ENCODE data around the gene TLE1. TPM values are rescaled to one million over a fixed set of nuclear protein-coding genes. Genes with fewer than 3 reads are reported as not detected.
"Not testable (repeated sequence)": the region's sequence is repeated elsewhere in the genome, so short reads cannot be mapped to it uniquely, and the experiment has no call there.

The TLE1 gene
- total RNA-seq, 1 donor from 2014 or later: 32.2 TPM

- FAIRE-seq (no peak), DNase-seq (ENCODE audit: low spot score in 2 of 2) (no peak)
Measured at GRCh38 chr9:81656871-81657337, 32.4 kb downstream of the TLE1 start.

GRCh38 chr9:81656004-81656403 is 33.3 kb downstream of the TLE1 start:
- FAIRE-seq: no peak

GRCh38 chr9:81653240-81653639 is 36.1 kb downstream of the TLE1 start:
- FAIRE-seq (no peak), DNase-seq (ENCODE audit: low spot score in 2 of 2) (no peak)

More at GRCh38 chr9:81656004-81656403, 33.3 kb downstream of the TLE1 start:
- no peak for DNase-seq (ENCODE audit: low spot score in 2 of 2)

- DNase-seq (ENCODE audit: low spot score in 2 of 2): no peak
- FAIRE-seq: no peak
Measured at GRCh38 chr9:81652058-81652687, 37.2 kb downstream of the TLE1 start.

- DNase-seq (ENCODE audit: low spot score in 2 of 2) (no peak), FAIRE-seq (no peak)
Measured at GRCh38 chr9:81650586-81651515, 38.5 kb downstream of the TLE1 start.

- FAIRE-seq (no peak), DNase-seq (ENCODE audit: low spot score in 2 of 2) (no peak)
Measured at GRCh38 chr9:81649475-81650240, 39.7 kb downstream of the TLE1 start.

- FAIRE-seq (no peak), DNase-seq (ENCODE audit: low spot score in 2 of 2) (no peak)
Measured at GRCh38 chr9:81648891-81649290, 40.5 kb downstream of the TLE1 start.

GRCh38 chr9:81646337-81646736 is 43.0 kb downstream of the TLE1 start:
- no peak for DNase-seq (ENCODE audit: low spot score in 2 of 2)
- FAIRE-seq: no peak

- DNase-seq (ENCODE audit: low spot score in 2 of 2); FAIRE-seq: not testable (repeated sequence)
Measured at GRCh38 chr9:81644513-81644912, 44.8 kb downstream of the TLE1 start.

- no peak for FAIRE-seq
- DNase-seq (ENCODE audit: low spot score in 2 of 2): no peak
Measured at GRCh38 chr9:81637276-81637675, 52.1 kb downstream of the TLE1 start.

GRCh38 chr9:81636255-81636599 is 53.1 kb downstream of the TLE1 start:
- DNase-seq (ENCODE audit: low spot score in 2 of 2) (no peak), FAIRE-seq (no peak)

- DNase-seq (ENCODE audit: low spot score in 2 of 2) (no peak), FAIRE-seq (no peak)
Measured at GRCh38 chr9:81635521-81636254, 53.7 kb downstream of the TLE1 start.

GRCh38 chr9:81634915-81635516 is 54.3 kb downstream of the TLE1 start:
- no peak for DNase-seq (ENCODE audit: low spot score in 2 of 2)
- no peak for FAIRE-seq

GRCh38 chr9:81633952-81634854 is 55.1 kb downstream of the TLE1 start:
- DNase-seq (ENCODE audit: low spot score in 2 of 2) (no peak), FAIRE-seq (no peak)

- FAIRE-seq (no peak), DNase-seq (ENCODE audit: low spot score in 2 of 2) (no peak)
Measured at GRCh38 chr9:81632599-81632998, 56.7 kb downstream of the TLE1 start.

GRCh38 chr9:81631218-81631745 is 58.1 kb downstream of the TLE1 start:
- DNase-seq (ENCODE audit: low spot score in 2 of 2) (no peak), FAIRE-seq (no peak)

GRCh38 chr9:81629440-81629839 is 59.9 kb downstream of the TLE1 start:
- no peak for DNase-seq (ENCODE audit: low spot score in 2 of 2)
- FAIRE-seq: no peak

- DNase-seq (ENCODE audit: low spot score in 2 of 2): no peak
- no peak for FAIRE-seq
Measured at GRCh38 chr9:81628897-81629296, 60.5 kb downstream of the TLE1 start.

- DNase-seq (ENCODE audit: low spot score in 2 of 2) (no peak), FAIRE-seq (no peak)
Measured at GRCh38 chr9:81627481-81627880, 61.9 kb downstream of the TLE1 start.

Data from frontal cortex (tissue), 4 donors.